ENCODE measurements around the gene ZNF581. TPM values are rescaled to one million over a fixed set of nuclear protein-coding genes. Genes with fewer than 3 reads are reported as not detected.
A peak's percentile ranks its signal among the peaks of the same experiment; 100 is the strongest.

Gene ZNF581
- total and polyA plus RNA-seq, 4 donors = 2.1 to 7.3 (median 5.2) TPM

GRCh38 chr19:55603115-55603514 is 40.3 kb upstream of the ZNF581 start:
- Histone ChIP-seq H3K9me3 (ENCODE audit: control insufficient read depth in 4 of 4, low read length in 3 of 4) (no peaks in the 10 kb centered on the region), H3K9ac (ENCODE audit: low read depth in 1 of 2, low read length in 2 of 2) (no peak overlapping the region), H3K27ac (ENCODE audit: low read depth in 1 of 2, low read length in 2 of 2) (no peak overlapping the region), H3K4me1 (ENCODE audit: control insufficient read depth in 4 of 4, insufficient read depth in 4 of 4, low read length in 3 of 4) (peaks cover 1 to 30% (median 26%) of the 10 kb centered on the region in 4 donors), H3K4me3 (ENCODE audit: low read depth in 1 of 3, low read length in 3 of 3) (no peak overlapping the region), H3K27me3 (ENCODE audit: control insufficient read depth in 4 of 4, insufficient read depth in 4 of 4, low read length in 3 of 4) (no peaks in the 10 kb centered on the region), H3K36me3 (ENCODE audit: control insufficient read depth in 4 of 4, insufficient read depth in 3 of 4, low read depth in 1 of 4, low read length in 3 of 4) (no peaks in the 10 kb centered on the region)
- DNase-seq (ENCODE audit: low spot score) = no peak
- 90% methylated on average over 21 of the region's 21 CpGs for whole genome bisulfite sequencing
- TF ChIP-seq ATF3 (IDR thresholded peaks at IDR 0.05) (no peak), GABPA (IDR thresholded peaks at IDR 0.05 in 1 of 2, conservative IDR thresholded peaks at IDR 0.05 in 1 of 2) (no peak), RAD21 (IDR thresholded peaks at IDR 0.05) (no peak), FOXA2 (IDR thresholded peaks at IDR 0.05) (no peak)

- Histone ChIP-seq H3K27me3 (ENCODE audit: control insufficient read depth in 4 of 4, insufficient read depth in 4 of 4, low read length in 3 of 4) (no peaks in the 10 kb centered on the region), H3K9ac (ENCODE audit: low read depth in 1 of 2, low read length in 2 of 2) (no peak overlapping the region), H3K4me3 (ENCODE audit: low read depth in 1 of 3, low read length in 3 of 3) (no peak overlapping the region), H3K9me3 (ENCODE audit: control insufficient read depth in 4 of 4, low read length in 3 of 4) (no peaks in the 10 kb centered on the region), H3K4me1 (ENCODE audit: control insufficient read depth in 4 of 4, insufficient read depth in 4 of 4, low read length in 3 of 4) (peaks cover 1 to 28% (median 25%) of the 10 kb centered on the region in 4 donors), H3K27ac (ENCODE audit: low read depth in 1 of 2, low read length in 2 of 2) (no peak overlapping the region), H3K36me3 (ENCODE audit: control insufficient read depth in 4 of 4, insufficient read depth in 3 of 4, low read depth in 1 of 4, low read length in 3 of 4) (no peaks in the 10 kb centered on the region)
- DNase-seq (ENCODE audit: low spot score) = no peak
- TF ChIP-seq ATF3 (IDR thresholded peaks at IDR 0.05) = no peak
- no peak for TF ChIP-seq FOXA1 (IDR thresholded peaks at IDR 0.05)
- TF ChIP-seq HNF4A (conservative IDR thresholded peaks at IDR 0.05) = no peak
- TF ChIP-seq RAD21 (IDR thresholded peaks at IDR 0.05) = no peak
- no peak for TF ChIP-seq RXRA (IDR thresholded peaks at IDR 0.05)
- TF ChIP-seq TAF1 (conservative IDR thresholded peaks at IDR 0.05) = no peak
- WGBS = 76% methylated on average over 22 of the region's 22 CpGs
Measured at GRCh38 chr19:55603581-55604292, 39.7 kb upstream of the ZNF581 start.

GRCh38 chr19:55605207-55605636 is 38.2 kb upstream of the ZNF581 start:
- peak overlapping the region; percentile 92 for H3K27ac ChIP-seq (ENCODE audit: low read depth in 1 of 2, low read length in 2 of 2)
- H3K4me3 ChIP-seq (ENCODE audit: low read depth in 1 of 3, low read length in 3 of 3) = peak overlapping the region; percentile 55 to 91 (median 76)
- TF ChIP-seq YY1 (IDR thresholded peaks at IDR 0.05) (peak; percentile 68), EGR1 (IDR thresholded peaks at IDR 0.05; ENCODE audit: low read depth in 2 of 2) (peak; percentile 36 to 76), ZBTB33 (IDR thresholded peaks at IDR 0.05) (no peak), SP1 (IDR thresholded peaks at IDR 0.05) (peak; percentile 36), TAF1 (conservative IDR thresholded peaks at IDR 0.05) (no peak), RAD21 (IDR thresholded peaks at IDR 0.05) (peak in 1 of 2 donors; percentile 9), GABPA (IDR thresholded peaks at IDR 0.05 in 1 of 2, conservative IDR thresholded peaks at IDR 0.05 in 1 of 2) (peak; percentile 72 to 92)
- H3K9ac ChIP-seq (ENCODE audit: low read depth in 1 of 2, low read length in 2 of 2) = no peak overlapping the region
- no peaks in the 10 kb centered on the region for H3K9me3 ChIP-seq (ENCODE audit: control insufficient read depth in 4 of 4, low read length in 3 of 4)
- H3K36me3 ChIP-seq (ENCODE audit: control insufficient read depth in 4 of 4, insufficient read depth in 3 of 4, low read depth in 1 of 4, low read length in 3 of 4) = peaks cover 0 to 8% (median 2%) of the 10 kb centered on the region in 4 donors
- peak; percentile 88 for DNase-seq (ENCODE audit: low spot score)
- peaks cover 1 to 28% (median 23%) of the 10 kb centered on the region in 4 donors for H3K4me1 ChIP-seq (ENCODE audit: control insufficient read depth in 4 of 4, insufficient read depth in 4 of 4, low read length in 3 of 4)
- no peaks in the 10 kb centered on the region for H3K27me3 ChIP-seq (ENCODE audit: control insufficient read depth in 4 of 4, insufficient read depth in 4 of 4, low read length in 3 of 4)
- under 1% methylated on average over 43 of the region's 43 CpGs for WGBS

Data from liver (tissue), 9 donors.